MM.1S (cell line): ENCODE data around the gene DDI2.

Experiments used
- DNase-seq: peaks from one replicate; pipeline ENCODE4 v3.0.0-alpha.2; 2015
- H2AFZ ChIP-seq: fragments of 300-600 bp; sonication (generic); 2 replicates; pipeline ENCODE4 v1.6.0; 2016; ENCODE audit warnings: antibody characterized with exemption, low read length
- H3F3A ChIP-seq: fragments of 300-600 bp; sonication (generic); 2 replicates; pipeline ENCODE4 v1.6.1; 2016; ENCODE audit warnings: mild to moderate bottlenecking, antibody characterized with exemption, low read length, moderate library complexity, mixed read lengths; ENCODE audit not compliant: insufficient read depth
- H3K27ac ChIP-seq: fragments of 300-600 bp; sonication (generic); 2 replicates; pipeline ENCODE4 v1.5.1; 2016; ENCODE audit warnings: mild to moderate bottlenecking, low read length
- H3K27me3 ChIP-seq: fragments of 300-600 bp; sonication (generic); replicated peaks from 2 replicates; pipeline ENCODE4 v1.6.0; 2016; ENCODE audit warnings: low read length; ENCODE audit not compliant: insufficient read depth
- H3K36me3 ChIP-seq: fragments of 300-600 bp; sonication (generic); replicated peaks from 2 replicates; pipeline ENCODE4 v1.6.1; 2016; ENCODE audit warnings: mild to moderate bottlenecking, low read length, mixed read lengths; ENCODE audit not compliant: insufficient read depth
- H3K4me1 ChIP-seq: fragments of 300-600 bp; sonication (generic); 2 replicates; pipeline ENCODE4 v1.6.1; 2016; ENCODE audit warnings: low read length, mixed read lengths
- H3K4me2 ChIP-seq: fragments of 300-600 bp; sonication (generic); 2 replicates; pipeline ENCODE4 v1.6.0; 2016; ENCODE audit warnings: low read depth, low read length
- H3K4me3 ChIP-seq: fragments of 300-600 bp; sonication (generic); 2 replicates; pipeline ENCODE4 v1.5.1; 2016; ENCODE audit warnings: low read length, mixed read lengths
- H3K79me2 ChIP-seq: fragments of 300-600 bp; sonication (generic); 2 replicates; pipeline ENCODE4 v1.6.1; 2016; ENCODE audit warnings: mixed run types, low read length, mixed read lengths
- H3K9ac ChIP-seq: fragments of 300-600 bp; sonication (generic); 2 replicates; pipeline ENCODE4 v1.6.1; 2016; ENCODE audit warnings: low read length, mixed read lengths
- H3K9me2 ChIP-seq: fragments of 300-600 bp; sonication (generic); replicated peaks from 2 replicates; pipeline ENCODE4 v1.6.1; 2016; ENCODE audit warnings: mild to moderate bottlenecking, low read length, mixed read lengths; ENCODE audit not compliant: insufficient read depth
- H3K9me3 ChIP-seq: fragments of 300-600 bp; sonication (generic); replicated peaks from 2 replicates; pipeline ENCODE4 v1.6.1; 2016; ENCODE audit warnings: mild to moderate bottlenecking, low read length, mixed read lengths; ENCODE audit not compliant: insufficient read depth
- H4K20me1 ChIP-seq: fragments of 300-600 bp; sonication (generic); 2 replicates; pipeline ENCODE4 v1.6.1; 2016; ENCODE audit warnings: mild to moderate bottlenecking, low read length, moderate library complexity, mixed read lengths; ENCODE audit not compliant: insufficient read depth
- EZH2 ChIP-seq: fragments of 300-600 bp; sonication (generic); optimal IDR thresholded peaks from 2 replicates; pipeline ENCODE3; 2017; ENCODE audit warnings: low read depth, mild to moderate bottlenecking, antibody characterized with exemption, low read length, mixed read lengths
- EZH2phosphoT487 ChIP-seq: fragments of 300-600 bp; sonication (generic); IDR thresholded peaks from 2 replicates; pipeline ENCODE4 v1.6.1; 2018; ENCODE audit warnings: antibody characterized with exemption, low read length
- TF ChIP-seq, protein P1 (sequence below): fragments of 300-600 bp; sonication (generic); IDR thresholded peaks from 2 replicates; pipeline ENCODE4 v1.5.1; 2016; ENCODE audit warnings: antibody characterized with exemption, low read length, mixed read lengths

Gene DDI2

DNA sequence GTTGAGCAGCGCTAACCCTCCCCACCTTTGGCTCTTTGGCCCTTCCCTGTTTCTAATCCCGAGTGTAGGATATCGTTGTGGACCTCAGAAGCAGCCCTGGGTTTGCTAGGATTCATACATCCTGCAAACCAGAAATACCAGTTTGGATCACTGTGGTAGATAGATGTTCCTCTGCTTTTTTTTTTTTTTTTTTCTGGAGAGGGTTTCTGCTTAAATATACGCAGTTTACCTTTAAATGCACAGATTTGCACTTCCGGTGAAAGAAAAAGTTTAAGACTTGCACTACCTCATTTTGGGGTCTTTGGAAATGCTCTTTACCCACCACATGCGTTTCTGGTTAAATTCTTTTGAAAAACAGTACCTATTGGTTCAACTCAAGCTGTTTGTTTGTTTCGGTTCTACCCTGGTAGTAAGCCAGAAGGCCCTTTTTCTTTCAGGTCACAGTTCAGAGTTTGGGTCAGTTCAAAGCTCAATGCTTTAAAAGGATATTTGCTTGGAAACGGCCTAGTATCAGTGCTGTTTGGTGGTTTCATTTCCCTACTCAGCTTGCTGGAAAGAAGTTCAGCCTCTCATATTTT, 908 bp downstream of the DDI2 start:
- H3K9me3 ChIP-seq: no peaks in the 10 kb centered on the region
- peaks cover 9% of the 10 kb centered on the region for H4K20me1 ChIP-seq
- H3K4me3 ChIP-seq: peak overlapping the region; percentile 88
- H3K79me2 ChIP-seq: peaks cover 57% of the 10 kb centered on the region
- H3K27me3 ChIP-seq: no peaks in the 10 kb centered on the region
- peak overlapping the region; percentile 84 for H3K9ac ChIP-seq
- H3F3A ChIP-seq: peaks cover 24% of the 10 kb centered on the region
- peak overlapping the region; percentile 76 for H3K4me2 ChIP-seq
- no peaks in the 10 kb centered on the region for H3K9me2 ChIP-seq
- H3K36me3 ChIP-seq: 0 out of 2 replicates have a peak, but pooled peaks cover 2% of the 10 kb centered on the region
- DNase-seq: peak; percentile 54
- peaks cover 7% of the 10 kb centered on the region; the same call in 1 of the 2 replicates for H3K4me1 ChIP-seq
- peak overlapping the region; percentile 49; the same call in 1 of the 2 replicates for H2AFZ ChIP-seq
- TF ChIP-seq, protein P1, sequence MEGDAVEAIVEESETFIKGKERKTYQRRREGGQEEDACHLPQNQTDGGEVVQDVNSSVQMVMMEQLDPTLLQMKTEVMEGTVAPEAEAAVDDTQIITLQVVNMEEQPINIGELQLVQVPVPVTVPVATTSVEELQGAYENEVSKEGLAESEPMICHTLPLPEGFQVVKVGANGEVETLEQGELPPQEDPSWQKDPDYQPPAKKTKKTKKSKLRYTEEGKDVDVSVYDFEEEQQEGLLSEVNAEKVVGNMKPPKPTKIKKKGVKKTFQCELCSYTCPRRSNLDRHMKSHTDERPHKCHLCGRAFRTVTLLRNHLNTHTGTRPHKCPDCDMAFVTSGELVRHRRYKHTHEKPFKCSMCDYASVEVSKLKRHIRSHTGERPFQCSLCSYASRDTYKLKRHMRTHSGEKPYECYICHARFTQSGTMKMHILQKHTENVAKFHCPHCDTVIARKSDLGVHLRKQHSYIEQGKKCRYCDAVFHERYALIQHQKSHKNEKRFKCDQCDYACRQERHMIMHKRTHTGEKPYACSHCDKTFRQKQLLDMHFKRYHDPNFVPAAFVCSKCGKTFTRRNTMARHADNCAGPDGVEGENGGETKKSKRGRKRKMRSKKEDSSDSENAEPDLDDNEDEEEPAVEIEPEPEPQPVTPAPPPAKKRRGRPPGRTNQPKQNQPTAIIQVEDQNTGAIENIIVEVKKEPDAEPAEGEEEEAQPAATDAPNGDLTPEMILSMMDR: no peak
- no peak for TF ChIP-seq EZH2phosphoT487
- TF ChIP-seq EZH2: no peak
- peak overlapping the region; percentile 75 for H3K27ac ChIP-seq

DNA sequence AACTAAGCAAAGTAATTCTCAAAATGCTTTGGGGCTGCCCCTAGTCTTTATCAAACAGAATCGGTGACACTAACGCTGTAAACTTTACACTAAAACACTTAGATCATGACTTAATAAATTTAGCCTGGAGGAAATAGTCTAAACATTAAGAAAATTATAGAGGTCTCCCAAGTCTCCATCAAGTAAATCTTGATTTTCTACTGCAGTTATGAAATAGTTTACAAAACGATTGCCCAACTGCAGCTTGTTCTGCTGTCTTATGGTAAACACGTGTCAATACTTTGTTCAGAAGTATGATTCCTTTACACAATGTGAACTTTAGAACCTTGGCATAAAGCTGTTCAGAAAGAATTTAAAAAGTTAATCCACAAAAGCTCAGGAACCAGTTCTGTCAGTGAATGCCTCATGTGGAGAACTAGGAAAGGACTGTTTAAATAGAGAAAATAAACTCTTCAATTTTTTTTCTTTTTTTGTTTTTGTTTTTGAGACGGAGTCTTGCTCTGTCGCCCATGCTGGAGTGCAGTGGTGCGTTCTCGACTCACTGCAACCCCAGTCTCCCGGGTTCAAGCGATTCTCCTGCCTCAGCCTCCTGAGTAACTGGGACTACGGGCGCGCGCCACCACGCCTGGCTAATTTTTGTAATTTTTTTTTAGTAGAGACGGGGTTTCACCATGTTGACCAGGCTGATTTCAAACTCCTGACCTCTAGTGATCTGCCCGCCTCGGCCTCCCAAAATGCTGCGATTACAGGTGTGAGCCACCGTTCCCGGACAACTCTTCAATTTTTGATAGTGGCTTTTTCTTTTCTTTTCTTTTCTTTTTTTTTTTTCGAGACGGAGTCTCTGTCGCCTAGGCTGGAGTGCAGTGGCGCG, 1.6 kb downstream of the DDI2 start:
- no peaks in the 10 kb centered on the region for H3K9me3 ChIP-seq
- peaks cover 65% of the 10 kb centered on the region for H3K79me2 ChIP-seq
- peaks cover 9% of the 10 kb centered on the region for H4K20me1 ChIP-seq
- no peaks in the 10 kb centered on the region for H3K9me2 ChIP-seq
- peak overlapping the region; percentile 84; the same call in 1 of the 2 replicates for H3K9ac ChIP-seq
- H3F3A ChIP-seq: peaks cover 24% of the 10 kb centered on the region
- TF ChIP-seq EZH2: no peak
- no peak for TF ChIP-seq EZH2phosphoT487
- TF ChIP-seq, protein P1: no peak
- H3K4me1 ChIP-seq: peaks cover 7% of the 10 kb centered on the region; the same call in 1 of the 2 replicates
- peak overlapping the region; percentile 88 for H3K4me3 ChIP-seq
- H3K27ac ChIP-seq: peak overlapping the region; percentile 75; the same call in 1 of the 2 replicates
- 0 out of 2 replicates have a peak, but pooled peaks cover 2% of the 10 kb centered on the region for H3K36me3 ChIP-seq
- no peaks in the 10 kb centered on the region for H3K27me3 ChIP-seq
- H2AFZ ChIP-seq: no peak overlapping the region
- DNase-seq: no peak
- peak overlapping the region; percentile 76 for H3K4me2 ChIP-seq

DNA sequence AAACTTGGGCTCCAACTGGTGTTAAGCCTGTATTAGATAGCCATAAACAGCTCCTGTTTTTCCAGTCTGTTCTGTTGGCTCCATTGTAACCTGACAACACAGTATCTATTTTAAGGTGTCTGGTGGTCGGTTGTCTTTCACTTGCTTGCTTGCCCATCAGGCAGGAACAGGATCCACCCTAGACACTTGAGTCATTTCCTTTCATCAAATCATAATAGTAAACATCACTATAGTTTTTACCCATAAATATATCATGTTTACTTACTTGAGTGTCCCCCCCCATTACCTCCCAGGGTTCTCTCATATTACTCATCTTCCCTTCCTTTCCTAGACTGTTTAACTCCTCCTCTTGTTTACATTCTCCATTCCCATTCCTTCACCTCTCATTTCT, 2.9 kb downstream of the DDI2 start:
- Histone ChIP-seq H3K4me2 (0 out of 2 replicates have a peak overlapping the region, but pooled peaks have one; percentile 2), H3K9me3 (no peaks in the 10 kb centered on the region), H3K9ac (no peak overlapping the region), H2AFZ (no peak overlapping the region), H3K4me1 (peaks cover 7% of the 10 kb centered on the region; the same call in 1 of the 2 replicates), H3K4me3 (no peak overlapping the region), H3F3A (peaks cover 24% of the 10 kb centered on the region), H3K79me2 (peaks cover 77% of the 10 kb centered on the region), H3K36me3 (0 out of 2 replicates have a peak, but pooled peaks cover 2% of the 10 kb centered on the region), H3K27me3 (no peaks in the 10 kb centered on the region), H3K27ac (no peak overlapping the region), H3K9me2 (no peaks in the 10 kb centered on the region), H4K20me1 (peaks cover 18% of the 10 kb centered on the region)
- DNase-seq: no peak
- TF ChIP-seq EZH2: no peak
- TF ChIP-seq, protein P1: no peak
- no peak for TF ChIP-seq EZH2phosphoT487
